Measurements from ENCODE around the gene DLAT.

GRCh38 chr11:112106070-112106469 is 80.9 kb downstream of the DLAT start:
- TF ChIP-seq CTCF (conservative IDR thresholded peaks at IDR 0.05; ENCODE audit: low read depth, low read length) (no peak), EZH2 (IDR thresholded peaks at IDR 0.05; ENCODE audit: borderline replicate concordance, low read depth, low read length, poor library complexity, severe bottlenecking) (no peak)
